ENCODE results near the gene PTTG2.

Gene PTTG2

GRCh38 chr4:37989398-37990260 lies 29.4 kb downstream of the PTTG2 start:
- no peak for DNase-seq

DNA sequence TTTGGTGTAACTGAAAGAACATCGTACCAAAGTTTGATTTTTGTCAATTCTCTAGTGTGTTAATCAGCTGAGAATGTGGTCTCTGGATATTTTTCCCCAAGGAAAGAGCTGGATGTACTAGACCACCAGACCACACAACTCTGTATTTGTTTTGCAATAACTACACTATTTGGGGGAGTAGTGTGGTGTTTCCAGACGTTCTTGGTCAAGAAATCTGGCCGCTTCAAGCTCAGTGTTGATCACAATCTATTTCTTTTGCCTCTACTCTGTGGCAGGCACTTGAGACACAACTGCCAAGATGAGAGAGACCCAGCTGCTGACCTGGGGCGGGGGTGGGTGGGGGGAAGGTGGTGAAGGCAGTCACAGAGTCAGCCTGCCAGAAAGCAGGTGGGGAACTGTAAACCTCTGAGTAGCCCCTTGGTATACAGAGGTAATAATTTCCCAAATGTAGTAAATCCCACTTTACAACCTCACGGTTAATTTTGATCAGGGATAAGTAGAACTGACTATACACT lies 30.6 kb downstream of the PTTG2 start:
- DNase-seq: no peak

GRCh38 chr4:37991623-37992410 lies 31.6 kb downstream of the PTTG2 start:
- no peak for DNase-seq

- no peak for DNase-seq
Measured at GRCh38 chr4:37993806-37994205, 33.6 kb downstream of the PTTG2 start.

- no peak for DNase-seq
Measured at GRCh38 chr4:37994569-37994968, 34.4 kb downstream of the PTTG2 start.

DNA sequence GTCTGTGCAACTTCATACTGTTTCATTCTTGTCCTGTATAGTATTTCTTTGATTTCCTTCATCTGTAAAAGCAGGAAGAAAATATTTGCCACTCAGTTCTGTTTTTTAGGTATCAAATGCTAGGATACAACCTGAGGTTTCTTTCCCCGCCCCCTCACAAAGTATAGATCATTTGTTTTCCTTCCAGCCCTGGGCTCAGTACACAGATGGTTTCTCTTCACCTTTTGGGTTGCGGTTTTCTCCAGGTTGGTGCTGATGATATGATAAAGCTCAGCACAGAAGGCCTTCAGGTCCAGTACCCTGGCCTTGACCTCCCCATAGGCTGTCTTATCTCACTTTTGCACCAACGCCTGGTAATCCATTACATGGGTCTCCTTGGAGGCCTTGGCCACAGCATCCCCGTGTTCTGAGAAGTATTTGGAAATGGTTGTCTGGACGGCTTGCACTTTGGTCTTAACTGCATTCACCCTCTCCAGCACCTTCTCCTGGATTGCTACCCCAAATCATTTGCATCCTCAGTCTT lies 35.2 kb downstream of the PTTG2 start:
- DNase-seq: no peak

GRCh38 chr4:37995981-37996775 lies 36.0 kb downstream of the PTTG2 start:
- DNase-seq: no peak

- DNase-seq: peak; percentile 37
Measured at GRCh38 chr4:37998226-37998625, 38.0 kb downstream of the PTTG2 start.

DNA sequence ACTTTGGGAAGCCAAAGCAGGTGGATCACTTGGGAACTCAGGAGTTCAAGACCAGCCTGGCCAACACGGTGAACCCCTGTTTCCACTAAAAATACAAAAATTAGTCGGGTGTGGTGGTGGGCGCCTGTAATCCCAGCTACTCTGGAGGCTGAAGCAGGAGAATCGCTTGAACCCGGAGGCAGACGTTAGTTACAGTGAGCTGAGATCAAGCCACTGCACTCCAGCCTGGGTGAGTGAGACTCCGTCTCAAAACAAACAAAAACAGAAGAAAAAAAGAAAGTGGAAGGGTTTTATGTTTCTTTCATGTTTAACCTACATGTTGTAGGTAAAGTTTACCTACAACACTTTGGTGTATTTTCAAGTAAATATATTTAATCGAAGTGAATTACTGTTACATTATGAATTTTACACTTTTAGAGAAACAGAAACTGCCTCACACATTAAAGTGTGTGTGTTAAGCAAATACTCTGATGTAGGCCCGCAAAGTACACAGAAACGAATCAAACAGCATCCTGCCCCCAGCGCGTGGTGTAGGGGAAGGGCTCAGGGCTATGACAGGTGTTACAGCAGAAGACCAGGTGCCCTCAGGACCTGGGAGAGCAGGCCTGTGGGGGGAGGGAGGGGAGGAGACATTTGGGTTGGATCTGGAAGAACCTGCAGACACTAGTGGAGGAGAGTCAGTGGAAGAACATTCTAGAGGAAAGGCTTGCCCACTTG lies 39.0 kb downstream of the PTTG2 start:
- DNase-seq: no peak

- DNase-seq: no peak
Measured at GRCh38 chr4:37999965-38000364, 39.8 kb downstream of the PTTG2 start.

DNA sequence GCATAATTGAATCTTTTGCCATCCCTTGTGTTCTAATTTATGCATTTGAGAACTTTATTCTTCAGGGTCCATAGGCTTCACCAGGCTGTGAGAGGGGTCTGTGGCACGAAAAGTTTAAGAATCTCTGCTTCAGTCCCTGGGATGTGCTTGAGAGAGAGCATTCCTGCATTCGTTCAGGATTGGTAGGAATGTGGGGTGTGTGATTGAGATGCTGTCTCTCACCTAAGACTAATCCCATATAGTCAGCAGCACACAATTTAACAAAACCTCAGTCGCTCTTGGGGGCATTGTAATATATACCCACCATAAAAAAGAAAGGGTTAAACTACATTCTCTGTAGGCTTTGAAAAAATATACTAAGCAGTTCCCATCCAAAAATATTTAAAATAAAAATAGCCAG lies 41.7 kb downstream of the PTTG2 start:
- DNase-seq: no peak

DNA sequence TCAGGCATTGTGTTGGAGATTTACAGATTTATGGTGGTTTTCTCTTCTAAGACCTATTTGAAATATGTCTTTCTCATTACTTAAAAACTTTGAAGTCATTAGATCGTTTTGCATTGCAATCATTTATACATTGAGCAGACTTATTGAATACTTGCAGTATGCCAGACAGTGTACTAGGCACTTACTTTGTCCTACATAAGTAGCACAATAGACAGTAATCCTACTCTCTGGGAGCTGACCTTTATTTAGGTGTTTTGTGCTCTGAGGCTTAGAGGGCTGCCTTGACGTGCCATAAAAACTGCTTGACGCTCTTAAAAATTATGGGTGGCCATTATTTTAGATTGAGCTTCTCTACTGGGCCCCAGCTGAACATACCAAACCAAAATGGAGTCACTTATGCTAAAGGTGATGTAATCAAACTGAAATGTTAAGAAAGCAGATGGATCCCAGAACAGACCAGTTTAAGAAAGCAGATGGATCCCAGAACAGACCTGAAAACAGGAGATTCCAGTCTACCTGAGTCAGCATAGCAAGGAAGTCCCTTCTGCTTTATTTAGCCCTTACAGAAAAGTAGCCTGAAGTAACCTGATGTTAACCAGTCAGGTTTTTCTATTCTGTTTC lies 42.4 kb downstream of the PTTG2 start:
- no peak for DNase-seq

DNA sequence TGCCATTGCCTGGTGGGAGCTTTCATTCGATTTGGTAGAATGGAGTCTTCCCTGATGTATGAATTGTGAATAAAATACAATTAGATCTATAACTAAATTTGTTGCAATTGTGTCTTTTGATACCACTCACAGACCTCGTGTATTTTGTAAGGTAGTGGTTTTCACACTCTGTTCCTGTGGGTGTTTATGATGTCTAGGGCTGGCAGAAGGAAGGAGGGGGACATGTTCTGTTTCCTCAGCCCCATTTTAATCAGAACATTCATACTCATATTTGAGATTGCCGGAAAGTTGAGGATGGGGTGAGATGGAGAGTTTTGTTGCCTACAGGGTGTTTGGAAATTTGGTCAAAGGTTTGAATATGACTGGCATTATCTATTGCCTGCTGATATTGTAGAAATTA lies 42.9 kb downstream of the PTTG2 start:
- DNase-seq: no peak

- no peak for DNase-seq
Measured at GRCh38 chr4:38003628-38004027, 43.4 kb downstream of the PTTG2 start.

DNA sequence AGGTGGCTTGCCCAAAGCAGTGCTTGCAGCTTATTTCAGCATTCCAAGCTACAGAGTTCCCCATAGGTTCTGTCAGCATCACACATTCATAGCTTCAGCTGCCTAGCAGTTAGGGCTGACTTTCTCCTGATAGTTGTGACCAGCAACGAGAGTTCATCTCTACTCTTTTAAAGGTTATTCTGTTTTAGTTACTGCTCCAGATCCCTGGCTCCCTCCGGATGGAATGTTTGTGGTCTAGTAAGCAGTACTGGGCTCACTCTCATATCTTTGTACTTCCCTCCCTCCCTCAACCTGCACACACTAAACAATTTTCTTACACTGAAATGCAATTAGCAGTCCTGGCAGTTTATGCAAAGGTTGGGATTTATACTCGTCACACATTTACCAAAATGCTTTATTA lies 43.9 kb downstream of the PTTG2 start:
- DNase-seq: no peak

DNA sequence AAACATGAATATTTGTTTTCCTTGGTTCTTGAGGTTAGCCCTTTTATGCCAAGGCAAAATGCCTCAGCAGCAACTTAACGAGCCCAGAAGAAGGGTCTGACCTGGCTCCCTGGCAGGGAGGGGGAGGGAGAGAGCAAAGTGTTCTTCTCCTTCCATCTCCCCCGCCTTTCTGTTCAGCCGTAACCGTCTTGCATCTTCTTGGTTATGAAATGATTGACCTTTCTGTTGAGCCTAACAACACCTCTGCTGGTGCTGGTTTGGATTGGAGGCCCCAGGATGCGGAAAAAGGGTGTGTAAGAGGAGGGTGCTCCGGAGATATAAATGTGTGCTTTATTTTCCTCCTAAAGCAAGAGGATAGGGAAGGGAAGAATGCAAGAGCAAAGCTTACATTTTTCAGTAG lies 44.7 kb downstream of the PTTG2 start:
- DNase-seq: no peak

DNA sequence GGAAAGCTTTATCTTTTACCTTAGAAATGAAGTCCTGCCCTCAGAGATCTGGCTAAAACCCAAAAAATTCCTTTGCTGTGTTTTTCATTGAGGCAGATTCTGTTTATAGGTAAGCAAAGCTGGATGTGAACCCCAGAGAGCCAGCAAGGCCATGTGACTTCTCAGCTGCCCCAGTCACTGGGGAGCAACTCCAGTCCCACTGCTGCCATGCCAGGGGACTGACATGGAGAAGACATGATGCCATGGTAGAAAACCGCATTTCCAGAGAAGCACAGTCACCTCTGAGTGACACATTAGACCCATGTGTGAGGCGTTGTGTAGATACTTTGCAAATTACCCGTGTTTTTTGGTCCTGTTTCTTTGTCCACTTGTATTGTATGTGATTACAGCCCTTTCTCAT lies 45.4 kb downstream of the PTTG2 start:
- no peak for DNase-seq

DNA sequence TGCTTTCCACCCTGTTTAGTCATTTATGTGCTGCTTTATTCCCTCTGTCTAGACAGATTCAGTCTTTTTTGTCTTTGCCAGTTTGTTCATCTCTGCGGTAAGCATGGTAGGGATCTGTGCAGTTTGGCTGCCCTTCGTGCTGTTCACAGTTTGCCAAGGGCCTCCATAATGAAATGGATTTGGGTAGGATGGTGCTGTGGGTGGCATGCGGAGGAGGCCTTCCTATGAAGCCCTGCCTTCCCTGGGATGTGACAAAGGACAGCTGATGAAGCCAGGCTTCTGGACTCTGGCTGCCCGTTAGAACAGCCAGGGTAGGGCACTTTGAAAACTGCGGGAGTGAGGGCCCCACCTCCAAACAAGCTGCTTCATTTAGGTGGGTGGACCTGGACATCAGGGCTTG lies 47.4 kb downstream of the PTTG2 start:
- no peak for DNase-seq

DNA sequence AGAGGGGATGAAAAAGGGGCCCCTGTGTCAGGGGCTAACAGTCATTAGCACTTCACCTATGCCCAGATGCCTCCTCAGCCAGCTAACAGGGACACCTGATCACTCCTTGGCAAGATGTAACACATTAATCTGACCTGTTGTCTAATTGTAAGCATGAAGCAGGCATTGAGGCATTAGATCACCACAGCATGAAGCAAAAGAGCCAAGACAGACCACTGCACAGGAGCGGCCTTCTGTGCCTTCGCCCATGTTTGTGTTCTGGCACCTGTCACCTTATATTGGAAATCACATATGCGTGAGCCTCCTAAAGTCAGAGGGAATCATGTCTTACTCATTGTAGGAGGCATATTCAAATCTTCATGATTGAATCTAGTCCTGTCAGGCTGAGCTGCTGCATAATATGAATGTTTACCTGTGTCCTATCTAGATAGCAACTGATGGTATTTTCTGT lies 48.4 kb downstream of the PTTG2 start:
- no peak for DNase-seq

DNA sequence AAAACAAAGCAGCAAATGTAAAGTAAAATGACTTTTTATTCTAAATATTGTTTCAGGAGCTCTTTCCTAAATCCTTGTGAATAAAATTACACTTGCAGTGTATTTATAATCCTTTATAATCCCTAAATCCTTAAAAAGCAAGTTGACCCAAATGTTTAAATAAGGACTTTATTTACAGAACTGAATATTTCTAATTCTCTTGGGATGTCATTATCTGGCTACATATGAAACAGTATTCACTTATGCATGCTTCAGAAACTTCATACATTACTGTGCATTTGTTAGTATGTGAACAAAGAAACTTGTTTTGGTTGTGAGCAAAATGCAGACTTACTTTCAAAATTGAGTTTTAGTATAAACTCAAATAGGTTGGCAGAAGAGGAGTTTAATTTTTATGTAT lies 49.2 kb downstream of the PTTG2 start:
- no peak for DNase-seq

DNA sequence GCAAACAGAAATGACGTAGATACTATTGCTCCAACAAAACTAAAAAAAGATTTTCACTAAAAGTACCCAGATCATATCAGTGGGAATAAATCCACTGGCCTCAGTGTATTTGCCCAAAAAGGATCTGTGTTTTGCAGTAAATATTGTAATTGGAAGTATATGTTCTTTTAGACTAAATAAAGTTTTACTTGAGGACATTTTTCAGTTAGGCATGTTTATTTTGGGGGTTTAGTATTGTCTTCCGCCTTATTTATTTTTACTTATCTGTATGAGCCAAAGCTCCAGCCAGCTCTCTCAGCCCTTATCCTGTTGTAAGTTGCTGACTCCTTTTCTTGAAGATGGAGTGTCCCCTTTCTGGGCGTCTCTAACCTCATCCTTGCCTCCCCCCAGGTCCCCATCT lies 49.8 kb downstream of the PTTG2 start:
- no peak for DNase-seq

All from femur (tissue), 1 donor.